Bone marrow (tissue), 2 donors: ENCODE measurements around the gene PYGM.
A peak's percentile ranks its signal among the peaks of the same experiment; 100 is the strongest.

Source experiments
- DNase-seq, 2 donors: peaks; one replicate each; lab custom pipeline; 2025; lab: John Stamatoyannopoulos, UW

PYGM gene

DNA sequence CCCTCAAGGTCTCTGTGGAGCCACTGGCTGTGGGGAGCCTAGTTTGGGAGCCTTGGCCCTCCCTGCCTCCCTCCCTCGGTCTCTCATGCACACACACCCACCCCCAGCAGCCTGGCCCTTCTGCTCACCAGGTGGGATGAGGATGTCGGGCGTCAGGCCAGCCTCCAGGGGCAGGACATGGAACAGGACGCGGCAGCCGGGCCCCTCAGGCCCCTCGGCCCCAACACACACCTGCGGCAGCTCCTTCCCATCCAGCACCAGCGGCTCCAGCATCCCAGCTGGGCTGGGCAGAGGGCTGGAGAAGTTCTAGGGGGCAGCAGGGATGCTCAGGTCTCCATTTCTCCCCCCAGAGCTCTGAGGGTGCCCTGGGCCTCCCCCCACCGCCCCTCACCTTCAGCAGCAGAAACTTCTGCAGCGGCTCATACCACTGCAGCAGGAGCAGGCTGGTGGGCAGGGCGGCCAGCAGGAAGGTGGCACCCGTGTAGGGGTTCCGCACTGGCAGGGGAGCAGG is 32.1 kb upstream of the PYGM start:
- no peak for DNase-seq

DNA sequence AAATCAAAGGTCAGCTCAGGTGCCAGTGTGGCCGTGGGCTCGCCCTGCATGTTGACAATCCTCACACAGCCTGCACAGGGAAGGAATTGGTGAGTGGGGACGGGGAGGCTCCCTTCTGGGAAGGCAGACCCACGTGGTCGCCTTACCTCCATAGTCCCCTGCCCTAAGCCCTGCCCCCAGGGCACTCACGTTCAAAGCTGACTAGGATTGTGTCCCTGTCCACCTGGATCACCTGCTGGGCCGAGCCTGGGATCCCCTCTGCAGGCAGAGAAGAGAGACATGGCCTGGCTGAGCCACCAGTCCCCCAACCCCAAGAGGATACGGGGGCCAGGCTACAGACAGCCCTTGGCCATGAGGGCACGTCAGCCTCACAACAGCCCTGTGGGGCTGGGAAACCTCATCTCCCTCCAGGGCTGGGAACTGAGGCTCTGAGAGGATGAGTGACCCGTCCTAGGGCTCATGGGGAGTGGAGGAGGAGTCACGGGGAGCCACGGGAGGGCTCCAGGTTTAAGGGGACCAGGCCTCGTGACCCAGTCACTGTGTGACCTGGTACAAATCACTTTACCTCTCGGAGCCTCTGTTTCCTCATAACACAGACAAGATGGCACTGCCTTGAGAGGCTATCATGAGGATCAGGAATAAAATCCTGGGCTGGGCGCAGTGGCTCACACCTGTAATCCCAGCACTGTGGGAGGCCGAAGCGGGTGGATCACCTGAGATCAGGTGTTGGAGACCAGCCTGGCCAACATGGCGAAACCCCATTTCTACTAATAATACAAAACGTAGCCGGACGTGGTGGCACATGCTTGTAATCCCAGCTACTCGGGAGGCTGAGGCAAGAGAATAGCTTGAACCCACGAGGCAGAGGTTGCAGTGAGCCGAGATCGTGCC is 30.7 kb upstream of the PYGM start:
- DNase-seq: no peak

DNA sequence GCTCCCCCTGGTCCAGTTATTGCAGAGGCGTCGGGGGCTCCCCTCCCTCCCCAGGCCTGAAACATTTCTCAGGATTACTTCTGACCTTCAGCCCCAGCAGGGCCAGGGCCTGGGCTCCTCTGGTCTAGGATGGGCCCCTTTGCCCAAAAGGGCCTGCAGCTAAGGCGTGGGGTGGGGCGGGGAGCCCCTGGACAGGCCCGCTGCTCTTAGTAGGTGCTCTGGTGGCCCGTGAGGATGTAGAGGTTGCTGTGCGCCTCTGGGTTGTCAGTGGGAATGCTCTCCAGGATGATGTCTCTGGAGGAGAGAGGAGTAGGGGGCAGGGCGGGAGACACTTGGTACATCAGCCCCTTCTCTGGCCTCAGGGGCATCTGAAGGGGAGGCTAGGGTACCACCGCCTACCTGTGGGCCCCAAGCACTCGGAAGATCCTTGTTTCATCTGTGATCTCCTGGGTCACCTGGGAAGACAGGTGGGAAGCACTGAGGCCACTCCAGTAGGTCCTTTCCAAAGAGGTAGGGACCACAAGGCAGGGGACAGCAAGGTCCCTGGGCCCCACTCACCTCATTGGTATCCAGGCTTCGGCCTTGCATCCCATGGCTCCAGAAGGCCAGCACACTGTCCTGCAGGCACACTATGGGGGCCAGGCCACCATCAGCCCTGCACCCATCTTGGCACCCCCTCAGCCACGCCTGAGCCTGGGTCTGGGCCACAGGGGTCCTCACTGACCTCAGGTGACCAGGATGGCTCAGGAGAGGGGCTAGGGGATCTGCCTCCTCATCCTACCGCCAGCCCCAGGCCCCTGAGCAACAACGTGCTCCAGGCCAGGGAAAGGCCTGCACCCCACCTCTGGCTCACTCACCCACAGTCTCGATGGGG is 29.8 kb upstream of the PYGM start:
- no peak for DNase-seq

DNA sequence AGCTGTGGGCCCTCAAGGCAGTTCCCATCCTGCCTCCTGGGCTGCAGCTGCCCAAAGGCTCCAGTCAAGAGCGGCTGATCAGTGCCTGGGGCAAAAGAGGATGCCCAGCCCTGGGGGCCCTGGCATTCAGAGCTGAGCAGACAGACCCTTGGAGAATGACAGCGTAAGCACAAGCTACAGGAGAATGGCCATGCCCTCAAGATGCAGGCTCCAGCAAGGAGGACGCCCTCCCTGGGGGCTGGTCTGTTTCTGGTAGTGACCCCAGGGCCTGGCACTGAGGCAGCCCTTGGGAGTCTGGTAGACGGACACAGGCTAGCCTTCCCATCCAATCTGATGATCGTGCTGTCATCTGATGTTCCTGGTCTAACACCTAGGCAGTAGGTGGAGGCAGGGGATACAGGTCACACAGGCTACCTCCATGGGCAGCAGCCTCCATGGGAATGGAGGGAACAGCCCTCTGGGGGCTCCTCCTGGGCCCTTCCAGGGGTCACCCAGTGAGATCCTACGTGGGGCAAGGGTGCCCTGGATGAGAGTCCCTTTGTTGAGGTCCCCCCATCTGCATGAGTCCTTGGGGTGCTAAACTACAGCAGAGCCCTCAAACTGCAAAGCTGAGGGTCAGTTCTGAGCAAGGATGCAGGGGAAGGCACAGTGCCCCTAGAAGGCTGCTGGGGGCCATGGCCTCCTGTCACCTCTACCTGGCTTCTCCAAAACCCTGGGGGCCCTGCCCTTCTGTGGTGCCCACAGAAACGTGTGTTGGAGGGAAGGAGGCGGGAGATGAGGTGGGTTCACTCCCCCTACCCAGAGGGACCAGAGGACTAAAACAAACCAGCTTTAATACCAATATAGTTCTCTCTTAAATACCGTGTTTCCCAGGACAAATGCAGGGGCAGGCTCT is 28.8 kb upstream of the PYGM start:
- no peak for DNase-seq

DNA sequence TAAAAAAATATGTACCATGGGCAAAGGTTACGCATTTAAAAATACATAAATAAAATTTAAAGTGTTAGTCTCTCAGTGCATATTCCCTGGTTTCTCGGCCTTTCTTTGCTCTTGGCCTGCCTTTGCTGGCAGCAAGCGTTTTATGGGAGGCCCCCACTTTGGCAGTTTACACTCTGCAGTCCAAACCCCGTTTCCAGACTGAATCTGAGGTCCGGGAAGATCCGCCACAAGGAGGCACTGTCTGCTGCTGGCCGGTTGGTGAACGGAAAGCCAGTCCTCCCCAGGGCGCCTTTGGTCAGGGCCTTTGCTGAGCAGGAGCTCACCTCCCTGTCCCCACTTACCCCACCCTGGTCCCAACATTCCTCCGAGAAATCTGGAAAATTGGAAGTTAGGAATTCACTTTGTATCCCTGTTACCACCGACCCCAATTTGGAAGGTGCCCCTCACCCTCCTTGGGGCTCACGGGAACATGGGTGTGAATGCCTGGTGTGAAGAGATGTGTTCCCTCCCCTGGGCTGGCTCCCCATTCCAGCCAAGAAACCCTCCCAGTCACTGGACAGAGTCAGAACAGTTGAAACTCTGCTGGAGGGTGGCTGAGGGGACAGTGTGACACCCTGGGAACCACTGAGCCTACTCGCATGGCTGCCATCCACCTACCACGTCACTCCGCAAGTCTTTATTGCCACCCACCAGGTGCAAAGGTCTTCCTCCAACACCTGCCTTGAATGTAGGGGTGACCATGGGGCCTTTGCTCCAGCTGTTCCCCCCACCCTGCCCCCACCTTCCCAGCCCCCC is 27.9 kb upstream of the PYGM start:
- DNase-seq: peak; percentile 28 to 48

DNA sequence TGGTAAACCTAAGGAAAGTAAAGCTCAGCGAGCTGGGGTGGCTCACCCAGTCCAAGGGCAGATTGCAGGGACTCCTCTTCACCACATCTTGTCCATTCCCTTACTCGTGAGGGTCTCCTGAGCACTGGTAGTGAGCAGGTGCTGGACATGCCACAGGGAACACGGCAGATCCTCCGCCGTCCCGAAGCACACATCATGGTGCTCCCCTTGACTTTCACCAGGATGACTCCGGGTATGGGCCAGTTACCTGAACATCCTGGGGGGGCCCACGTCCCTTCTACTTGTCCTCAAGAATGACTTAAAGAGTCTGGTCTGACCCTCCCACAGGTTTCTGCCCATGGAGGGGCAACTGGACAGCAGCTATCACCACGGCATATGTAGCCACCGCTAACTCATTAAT is 26.5 kb upstream of the PYGM start:
- no peak for DNase-seq

DNA sequence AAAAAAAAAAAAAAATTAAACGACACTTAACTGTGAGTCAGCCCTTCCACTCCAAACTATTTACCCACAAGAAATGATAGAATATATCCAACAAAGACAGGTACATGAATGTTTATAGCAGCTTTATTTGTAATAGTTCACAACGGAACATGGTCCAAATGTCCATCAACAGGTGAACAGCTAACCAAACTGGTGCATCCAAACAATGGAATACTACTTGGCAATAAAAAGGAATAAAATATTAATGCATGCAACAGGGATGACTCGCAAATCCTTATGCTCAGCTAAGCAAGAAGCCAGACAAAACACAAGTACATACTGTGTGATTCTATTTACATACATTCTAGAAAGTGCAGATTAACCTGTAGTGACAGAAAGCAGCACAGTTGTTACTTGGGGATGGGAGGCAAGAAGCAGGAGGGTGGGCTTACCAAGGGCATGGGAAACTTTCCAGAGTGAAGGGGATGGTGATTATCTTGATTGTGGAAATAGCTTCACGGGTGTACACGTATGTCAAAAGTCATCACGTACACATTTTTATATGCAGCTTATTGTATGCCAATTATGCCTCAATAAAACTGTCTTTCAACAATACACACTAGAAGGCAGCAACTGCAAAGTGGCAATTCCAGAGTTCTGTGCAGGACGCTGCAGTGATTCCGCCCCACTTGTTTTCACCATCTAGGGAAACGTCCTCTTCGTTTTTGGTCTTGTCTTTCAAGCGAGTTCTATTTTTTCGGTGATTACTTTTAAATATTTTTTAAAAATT is 25.2 kb upstream of the PYGM start:
- DNase-seq: no peak

DNA sequence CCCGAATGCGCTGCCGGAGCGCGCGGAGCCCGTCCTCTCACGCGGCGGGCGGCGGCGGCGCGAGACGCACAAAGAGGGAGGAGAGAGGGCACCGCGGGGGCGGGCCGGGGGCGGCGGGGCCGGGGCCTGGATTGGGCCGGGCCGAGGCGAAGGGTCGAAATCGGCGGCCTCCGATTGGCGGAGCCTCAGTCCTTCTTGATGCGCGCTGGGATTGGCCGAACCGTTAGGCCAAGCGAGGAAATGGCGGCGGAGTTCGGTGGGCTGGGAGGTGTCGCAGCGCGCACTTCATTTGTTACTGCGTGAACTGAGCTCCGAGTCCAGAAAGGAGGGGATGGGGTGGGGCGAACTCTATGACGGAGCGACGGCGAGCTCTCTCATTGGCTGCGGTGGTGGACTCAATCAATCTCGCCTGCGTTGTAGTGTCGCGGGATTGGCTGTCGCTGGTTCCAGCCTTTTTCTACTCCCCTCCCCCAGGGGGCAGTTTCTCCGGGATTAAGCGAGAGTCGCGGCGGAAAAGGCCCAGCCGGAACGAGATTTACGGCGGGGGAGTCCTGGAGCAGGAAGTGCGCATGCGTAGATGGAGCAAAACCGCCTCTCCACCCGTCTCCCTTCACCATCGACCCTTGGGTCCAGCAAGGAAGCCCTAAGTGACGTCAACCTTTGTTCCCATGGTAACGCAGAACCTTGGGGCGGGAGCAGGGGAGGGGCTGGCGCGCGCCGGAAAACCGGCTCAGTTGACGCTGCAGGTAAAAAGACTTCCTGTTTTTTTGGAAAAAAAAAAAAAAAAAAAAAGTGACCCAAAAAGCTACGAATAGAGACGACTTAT is 18.9 kb upstream of the PYGM start, which contains the start of gene SF1:
Gene SF1, minus strand, starts transcription at position 70 of the 826 bp plus-strand sequence. CDS start 150 bp downstream, outside the sequence.
- peak; percentile 92 to 100 for DNase-seq

DNA sequence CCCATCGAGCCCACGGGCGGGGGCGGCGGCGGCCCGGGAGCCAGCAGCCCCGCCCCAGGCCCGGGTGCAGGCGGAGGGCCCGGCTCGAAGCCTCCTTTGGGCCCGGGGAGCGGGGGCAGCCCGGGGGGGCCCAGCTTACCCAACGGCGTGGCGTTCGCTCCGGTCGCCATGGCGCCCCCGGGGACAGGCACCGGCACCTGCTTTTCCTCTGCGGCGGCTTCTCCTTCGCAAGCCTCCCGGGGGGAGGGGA is 18.4 kb upstream of the PYGM start:
- DNase-seq: no peak

DNA sequence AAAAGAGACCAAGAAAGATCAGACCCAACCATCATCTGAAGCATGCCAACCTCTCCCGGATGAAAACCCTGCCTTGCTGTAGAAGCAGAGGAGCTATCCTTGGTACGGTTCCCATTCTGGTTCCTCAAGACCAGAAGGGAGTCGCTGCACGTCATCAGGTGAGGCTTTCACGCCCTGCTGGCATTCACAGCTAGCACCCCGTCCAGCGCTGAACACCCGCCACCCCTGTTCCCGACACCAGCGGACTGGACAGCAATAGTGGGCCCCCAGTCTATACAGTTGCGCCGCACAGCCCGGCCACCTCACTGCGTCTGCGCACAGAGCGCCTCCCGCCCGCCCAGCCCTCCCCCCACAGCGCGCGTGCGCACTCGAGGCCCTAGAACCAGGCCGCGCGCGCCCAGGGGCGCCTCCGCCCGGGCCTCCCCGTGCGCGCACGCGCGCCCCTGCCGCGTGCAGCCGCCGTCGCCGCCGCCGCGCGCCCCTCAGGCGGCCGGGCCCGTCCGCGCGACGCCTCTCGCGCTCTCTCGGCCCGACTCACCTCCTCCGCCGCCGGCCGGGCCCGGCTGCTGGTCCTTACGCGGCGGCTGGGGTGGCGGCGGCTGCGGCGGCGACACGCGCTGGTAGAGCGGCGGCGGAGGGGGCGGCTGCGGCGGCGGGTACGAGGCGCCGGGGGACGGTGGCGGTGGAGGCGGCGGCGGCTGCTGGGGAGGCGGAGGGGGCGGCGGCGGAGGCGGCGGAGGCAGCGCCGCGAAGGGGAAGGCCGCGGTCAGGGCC is 17.9 kb upstream of the PYGM start:
- peak; percentile 53 to 73 for DNase-seq

DNA sequence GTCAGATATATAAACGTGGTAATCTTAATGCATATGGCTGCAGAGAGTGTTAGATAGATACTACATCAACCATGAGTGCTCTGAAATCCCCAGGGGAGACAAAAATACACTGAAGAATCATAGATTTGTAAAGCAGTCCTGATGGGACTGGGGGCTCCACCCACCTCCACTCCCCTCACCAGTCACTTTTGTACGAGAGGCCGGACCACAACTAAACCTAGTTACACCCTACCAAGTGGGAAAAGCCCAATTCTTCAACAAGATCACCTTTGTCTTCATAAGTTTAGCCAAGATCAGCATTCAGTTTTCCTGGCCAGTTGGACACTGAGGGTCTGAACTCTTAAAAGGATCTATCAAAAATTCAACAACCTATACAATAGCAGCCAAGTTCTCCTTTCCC is 17.1 kb upstream of the PYGM start:
- no peak for DNase-seq

DNA sequence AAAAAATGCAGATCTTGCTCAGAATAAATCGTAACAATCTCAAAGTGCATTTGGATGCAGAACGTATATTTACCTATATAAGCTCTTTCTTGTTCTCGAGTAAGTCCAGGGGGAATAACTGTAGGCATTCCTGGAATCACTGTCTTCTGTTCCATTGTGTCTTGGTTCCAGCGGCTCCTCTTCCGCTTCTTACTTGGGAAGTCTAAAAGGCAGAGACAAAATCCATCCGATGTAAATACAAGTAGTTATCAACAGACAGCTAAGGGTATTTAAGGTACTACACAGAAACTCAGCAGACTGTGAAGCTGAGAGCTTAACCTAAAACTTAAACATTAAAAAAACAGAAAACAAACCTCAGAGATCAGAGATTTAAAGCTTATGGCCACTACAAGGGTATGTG is 16.7 kb upstream of the PYGM start:
- no peak for DNase-seq

DNA sequence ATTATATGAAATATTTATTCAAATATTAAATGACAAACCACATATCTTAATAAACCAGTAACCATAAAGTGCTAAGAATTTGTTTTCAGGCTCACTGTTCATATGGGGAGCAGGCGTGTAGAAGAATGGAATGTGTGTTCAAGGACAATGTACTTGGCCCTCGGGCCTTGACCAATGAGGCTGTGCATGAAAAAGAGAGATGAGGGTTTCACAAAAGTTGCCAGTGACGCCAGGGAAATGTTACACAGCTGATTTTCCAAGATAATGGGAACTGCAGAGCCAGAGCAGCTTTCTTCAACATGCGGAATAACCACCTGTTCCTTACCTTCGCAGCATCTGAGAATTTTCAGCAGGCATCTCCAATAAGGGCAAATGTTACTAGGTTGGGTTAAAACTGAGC is 14.4 kb upstream of the PYGM start:
- no peak for DNase-seq

DNA sequence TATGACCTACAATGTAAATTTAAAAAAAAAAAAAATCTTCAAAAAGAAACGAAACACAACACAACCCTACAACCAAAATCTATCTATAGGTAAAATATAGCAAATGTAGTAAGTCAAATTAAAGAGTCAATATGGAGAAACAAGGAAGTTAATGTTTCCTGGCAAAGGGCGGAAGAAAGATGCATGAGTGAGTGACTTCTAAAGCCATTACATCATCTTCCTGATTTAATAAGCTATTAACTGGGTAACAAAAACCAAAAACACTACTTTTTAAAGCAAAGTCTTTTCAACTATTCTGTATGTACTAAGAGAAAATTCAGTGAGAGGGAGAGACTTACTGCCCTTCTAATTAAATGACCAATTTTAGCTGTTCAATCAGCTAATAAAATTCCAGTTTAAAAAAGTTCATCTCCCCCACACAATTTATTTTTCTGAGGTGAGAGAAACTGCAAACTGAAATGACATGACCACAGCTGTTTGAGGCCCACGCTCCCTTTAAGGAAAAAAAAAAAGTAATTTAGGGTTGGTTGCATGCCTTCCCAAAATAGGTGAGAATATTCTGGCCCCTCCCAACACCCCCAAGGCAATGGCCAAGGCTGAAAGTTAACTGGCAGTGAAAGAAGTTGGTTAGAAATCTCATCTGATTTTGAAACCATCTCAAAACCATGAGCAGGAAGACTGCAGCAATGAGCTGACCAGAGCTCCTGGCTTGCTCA is 12.7 kb upstream of the PYGM start:
- peak in 1 of 2 donors; percentile 22 for DNase-seq

DNA sequence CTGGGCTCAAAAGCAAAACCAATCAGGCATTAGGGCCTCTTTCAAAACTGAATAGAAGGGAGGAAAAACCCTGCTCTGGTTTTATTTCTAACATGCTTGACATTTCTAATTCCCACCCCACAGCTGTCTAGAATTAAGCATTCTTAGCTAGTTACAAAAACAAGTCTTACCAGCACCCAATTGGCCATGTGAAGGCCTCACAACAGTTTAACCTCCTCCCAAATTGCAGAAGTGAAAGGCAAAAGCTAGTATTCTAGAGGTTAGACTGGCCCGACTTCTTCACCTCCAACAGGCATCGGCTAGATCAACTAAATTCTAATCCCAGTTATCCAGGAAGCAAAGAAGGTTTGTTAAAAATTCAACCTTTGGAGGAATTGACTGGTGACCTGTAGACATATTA is 12.1 kb upstream of the PYGM start:
- no peak for DNase-seq

DNA sequence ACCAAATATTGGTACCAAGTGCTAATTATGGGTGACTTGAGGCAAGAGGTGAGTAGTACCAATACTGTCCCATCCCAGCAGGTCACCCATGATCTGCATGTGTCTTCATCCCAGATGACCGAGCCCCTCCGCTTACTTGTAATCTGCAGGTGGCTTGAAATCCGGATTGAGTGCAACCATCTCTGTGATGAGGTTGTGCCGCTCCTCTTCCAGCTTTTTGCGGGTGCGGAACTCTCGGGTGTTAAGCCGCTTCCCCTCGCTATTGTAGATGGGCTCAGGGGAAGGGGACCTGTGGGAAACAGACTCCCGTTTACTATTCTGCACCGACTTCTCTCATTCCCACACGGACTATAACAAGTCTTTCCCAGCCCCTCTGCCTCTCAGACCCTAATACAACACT is 10.3 kb upstream of the PYGM start:
- no peak for DNase-seq

DNA sequence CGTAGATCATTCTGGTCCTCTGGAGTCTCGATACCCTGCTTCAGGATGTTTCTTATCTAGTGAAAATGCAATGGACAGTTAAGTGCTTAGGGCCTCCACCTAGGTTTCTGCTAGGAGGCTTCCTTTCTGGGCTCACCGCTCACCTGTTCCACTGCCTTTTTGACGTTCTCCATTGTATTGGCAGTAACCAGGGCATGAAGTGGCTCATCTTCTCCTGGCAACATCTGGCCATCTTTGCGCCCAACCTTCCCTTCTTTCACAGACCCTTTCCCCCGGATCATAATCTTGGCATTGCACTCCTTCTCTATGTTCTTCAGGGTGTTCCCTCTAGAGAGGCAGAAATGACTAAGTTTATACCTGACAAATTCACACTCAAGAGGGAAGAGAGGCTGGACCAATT is 9.5 kb upstream of the PYGM start:
- DNase-seq: no peak

DNA sequence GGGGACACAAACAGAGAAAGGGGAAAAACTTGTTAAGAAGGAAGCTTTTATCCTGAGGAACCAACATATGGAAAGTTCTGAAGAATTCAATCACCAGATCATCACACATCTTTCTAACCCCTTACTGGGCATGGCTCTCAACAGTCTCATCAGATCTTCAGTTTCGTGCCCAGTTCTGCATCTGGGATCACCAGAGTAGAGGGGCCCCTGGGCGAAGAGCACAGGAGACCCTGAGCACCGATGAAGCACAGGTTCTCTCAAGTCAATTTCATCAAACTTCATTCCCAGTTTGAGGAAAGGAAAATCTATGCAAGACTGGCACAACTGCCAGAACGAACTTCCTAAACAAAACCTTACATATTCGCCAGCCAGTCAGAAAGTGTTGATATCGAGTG is 8.5 kb upstream of the PYGM start:
- no peak for DNase-seq
